ENCODE data around the gene POLE4.

DNA sequence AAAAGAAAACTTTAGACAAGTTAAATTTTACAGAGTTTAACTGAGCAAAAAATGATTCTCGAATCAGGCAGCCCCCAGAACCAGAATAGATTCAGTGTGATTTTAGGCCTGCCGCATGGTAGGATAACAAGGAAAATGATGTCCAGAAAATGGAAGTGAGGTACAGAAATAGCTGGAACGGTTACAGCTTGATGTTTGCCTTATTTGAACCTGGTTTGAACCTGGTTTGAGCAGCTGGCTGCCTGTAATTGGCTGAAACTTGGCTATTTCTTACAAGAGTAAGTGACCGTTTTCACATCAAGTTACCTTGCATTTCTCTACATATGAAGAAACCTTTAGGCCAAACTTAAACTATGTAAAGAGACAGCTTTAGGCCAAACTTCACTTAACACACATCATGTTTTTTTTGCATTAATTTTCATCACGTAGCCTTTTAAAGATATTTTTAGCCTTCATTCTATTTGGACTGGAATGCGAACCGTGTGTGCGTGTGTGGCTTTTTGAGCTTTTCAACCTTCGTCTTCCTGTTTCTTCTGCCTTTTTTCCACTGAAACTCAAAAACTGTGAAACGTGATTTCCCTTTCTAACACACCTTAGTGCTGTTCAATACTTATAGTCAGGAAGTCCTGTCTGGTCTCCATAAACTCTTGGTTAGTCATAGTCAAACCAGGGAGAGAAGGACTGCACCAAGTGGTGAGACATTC lies 4.5 kb upstream of the POLE4 start:
- TF ChIP-seq, protein P1, sequence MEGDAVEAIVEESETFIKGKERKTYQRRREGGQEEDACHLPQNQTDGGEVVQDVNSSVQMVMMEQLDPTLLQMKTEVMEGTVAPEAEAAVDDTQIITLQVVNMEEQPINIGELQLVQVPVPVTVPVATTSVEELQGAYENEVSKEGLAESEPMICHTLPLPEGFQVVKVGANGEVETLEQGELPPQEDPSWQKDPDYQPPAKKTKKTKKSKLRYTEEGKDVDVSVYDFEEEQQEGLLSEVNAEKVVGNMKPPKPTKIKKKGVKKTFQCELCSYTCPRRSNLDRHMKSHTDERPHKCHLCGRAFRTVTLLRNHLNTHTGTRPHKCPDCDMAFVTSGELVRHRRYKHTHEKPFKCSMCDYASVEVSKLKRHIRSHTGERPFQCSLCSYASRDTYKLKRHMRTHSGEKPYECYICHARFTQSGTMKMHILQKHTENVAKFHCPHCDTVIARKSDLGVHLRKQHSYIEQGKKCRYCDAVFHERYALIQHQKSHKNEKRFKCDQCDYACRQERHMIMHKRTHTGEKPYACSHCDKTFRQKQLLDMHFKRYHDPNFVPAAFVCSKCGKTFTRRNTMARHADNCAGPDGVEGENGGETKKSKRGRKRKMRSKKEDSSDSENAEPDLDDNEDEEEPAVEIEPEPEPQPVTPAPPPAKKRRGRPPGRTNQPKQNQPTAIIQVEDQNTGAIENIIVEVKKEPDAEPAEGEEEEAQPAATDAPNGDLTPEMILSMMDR (IDR thresholded peaks at IDR 0.05): no peak
- no peak for TF ChIP-seq EZH2 (IDR thresholded peaks at IDR 0.05; ENCODE audit: borderline replicate concordance, insufficient read depth, low read depth, low read length, poor library complexity, severe bottlenecking)

Data from B cell (primary cell).